Measurements from ENCODE around the gene POLR1E.

DNA sequence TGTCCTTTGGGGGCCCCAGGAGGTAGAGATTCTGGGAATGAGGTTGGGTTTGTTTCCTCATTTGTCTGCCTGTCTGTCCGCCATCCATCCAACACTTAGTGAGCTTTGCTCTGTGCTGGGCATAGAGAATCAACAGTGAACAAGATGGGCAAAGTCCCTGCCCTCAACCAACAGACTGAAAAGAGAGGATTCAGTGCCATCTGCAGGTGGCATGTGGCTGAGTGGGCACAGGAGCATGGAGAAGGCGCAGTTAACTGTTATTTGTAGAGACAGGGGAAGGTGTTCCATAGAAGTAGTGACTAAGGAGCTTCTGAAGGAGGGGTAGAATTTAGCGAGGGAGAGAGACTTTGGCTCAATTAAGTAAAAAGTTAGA, 23.1 kb downstream of the POLR1E start:
- TF ChIP-seq GATA2 (IDR thresholded peaks at IDR 0.05; ENCODE audit: low read depth, low read length), result no peak
- no peak for TF ChIP-seq GATA3 (IDR thresholded peaks at IDR 0.05; ENCODE audit: low read depth, low read length)
